OCI-LY3 (cell line): Measurements from ENCODE around the gene LIPG.
"Not testable (repeated sequence)": the region's sequence is repeated elsewhere in the genome, so short reads cannot be mapped to it uniquely, and the experiment has no call there.

Source experiments
- CTCF ChIP-seq: fragments of 200-600, 300-600 bp; sonication (generic); IDR thresholded peaks from 2 replicates; pipeline ENCODE4 v1.5.1; 2014; ENCODE audit warnings: antibody characterized with exemption, low read length, low read depth
- EZH2phosphoT487 ChIP-seq: fragments of 200-600 bp; shearing (Covaris generic); IDR thresholded peaks from 2 replicates; pipeline ENCODE4 v1.6.1; 2018; ENCODE audit warnings: antibody characterized with exemption, mixed run types, low read depth

- not testable (repeated sequence) for TF ChIP-seq CTCF, EZH2phosphoT487
These were observed 38.2 kb upstream of the LIPG start for GRCh38 chr18:49523580-49524093.
